Measurements from ENCODE around the gene CDH12. TPM values are rescaled to one million over a fixed set of nuclear protein-coding genes. Genes with fewer than 3 reads are reported as not detected.

The CDH12 gene
- total RNA-seq, 5 donors from 2014 or later (not counting 1 experiment from before 2014, with no cell fraction given): not detected

- H3K36me3 Mint-ChIP-seq: no peaks in the 10 kb centered on the region
- no peaks in the 10 kb centered on the region for H3K4me1 ChIP-seq (ENCODE audit: control insufficient read depth in 1 of 2, extremely low read depth in 1 of 2, insufficient read depth in 2 of 2, low read length in 2 of 2)
- ChIA-PET POLR2A (no interaction called here), CTCF (no interaction called here)
- no peak overlapping the region for H3K4me3 Mint-ChIP-seq
- no peak overlapping the region for H3K27ac ChIP-seq (ENCODE audit: low read length)
- H3K4me3 ChIP-seq (ENCODE audit: control insufficient read depth in 1 of 2, extremely low read depth in 1 of 2, low read length in 1 of 2): no peak overlapping the region
- no peak for ATAC-seq (replicated peaks in 1 of 4)
- H3K9me3 ChIP-seq: no peaks in the 10 kb centered on the region
- no peaks in the 10 kb centered on the region for H3K36me3 ChIP-seq (ENCODE audit: control insufficient read depth in 2 of 2, extremely low read depth in 1 of 2, insufficient read depth in 1 of 2, low read length in 1 of 2)
- no CpG with 5 or more reads among the region's 4 CpGs for WGBS (ENCODE audit: insufficient coverage)
- no peak for DNase-seq
- H3K4me1 Mint-ChIP-seq: no peaks in the 10 kb centered on the region
- peaks cover 8 to 16% (median 15%) of the 10 kb centered on the region in 3 donors for H3K9me3 Mint-ChIP-seq
- H3K27ac Mint-ChIP-seq: no peak overlapping the region
- no peaks in the 10 kb centered on the region for H3K27me3 Mint-ChIP-seq
- no peaks in the 10 kb centered on the region for H3K27me3 ChIP-seq (replicated peaks in 1 of 2; ENCODE audit: control insufficient read depth in 2 of 2, extremely low read depth in 1 of 2, insufficient read depth in 2 of 2, low read length in 1 of 2)
Measured at GRCh38 chr5:21802869-21803490, 1050.2 kb downstream of the CDH12 start.

DNA sequence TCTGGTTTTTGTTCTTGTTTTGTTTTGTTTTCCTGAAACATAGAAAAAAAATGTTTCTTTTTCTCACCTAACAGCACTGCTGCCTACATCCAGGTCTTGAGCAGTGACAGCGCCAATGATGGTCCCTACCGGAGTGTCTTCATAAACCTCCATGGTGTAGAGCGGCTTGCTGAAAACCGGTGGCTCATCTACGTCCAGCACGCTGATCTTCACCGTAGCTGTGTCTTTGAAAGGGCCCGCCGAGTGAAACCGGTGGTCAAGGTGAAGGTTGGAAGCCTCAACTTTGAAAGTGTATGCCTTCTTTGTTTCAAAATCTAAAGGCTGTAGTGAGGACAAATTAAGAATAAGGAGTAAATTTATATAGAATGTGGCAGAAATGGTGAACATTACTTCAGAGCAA lies 1051.0 kb downstream of the CDH12 start:
- POLR2A ChIA-PET: no interaction called here
- DNase-seq (no peak), ATAC-seq (replicated peaks in 1 of 4) (no peak)
- Mint-ChIP-seq H3K27me3 (no peaks in the 10 kb centered on the region), H3K9me3 (peaks cover 8 to 21% (median 18%) of the 10 kb centered on the region in 3 donors), H3K36me3 (no peaks in the 10 kb centered on the region), H3K4me1 (no peaks in the 10 kb centered on the region), H3K27ac (no peak overlapping the region), H3K4me3 (no peak overlapping the region)
- CTCF ChIA-PET: no interaction called here
- 99% methylated on average over 10 of the region's 10 CpGs for WGBS (ENCODE audit: insufficient coverage)
- Histone ChIP-seq H3K4me1 (ENCODE audit: control insufficient read depth in 1 of 2, extremely low read depth in 1 of 2, insufficient read depth in 2 of 2, low read length in 2 of 2) (no peaks in the 10 kb centered on the region), H3K36me3 (ENCODE audit: control insufficient read depth in 2 of 2, extremely low read depth in 1 of 2, insufficient read depth in 1 of 2, low read length in 1 of 2) (no peaks in the 10 kb centered on the region), H3K4me3 (ENCODE audit: control insufficient read depth in 1 of 2, extremely low read depth in 1 of 2, low read length in 1 of 2) (no peak overlapping the region), H3K27ac (ENCODE audit: low read length) (no peak overlapping the region), H3K27me3 (replicated peaks in 1 of 2; ENCODE audit: control insufficient read depth in 2 of 2, extremely low read depth in 1 of 2, insufficient read depth in 2 of 2, low read length in 1 of 2) (no peaks in the 10 kb centered on the region), H3K9me3 (no peaks in the 10 kb centered on the region)

- no peaks in the 10 kb centered on the region for H3K27me3 Mint-ChIP-seq
- DNase-seq (no peak), ATAC-seq (replicated peaks in 1 of 4) (no peak)
- no peak overlapping the region for H3K4me3 ChIP-seq (ENCODE audit: control insufficient read depth in 1 of 2, extremely low read depth in 1 of 2, low read length in 1 of 2)
- no peaks in the 10 kb centered on the region for H3K36me3 ChIP-seq (ENCODE audit: control insufficient read depth in 2 of 2, extremely low read depth in 1 of 2, insufficient read depth in 1 of 2, low read length in 1 of 2)
- no CpG with 5 or more reads among the region's 2 CpGs for WGBS (ENCODE audit: insufficient coverage)
- no peak overlapping the region for H3K27ac Mint-ChIP-seq
- ChIA-PET POLR2A (no interaction called here), CTCF (no interaction called here)
- no peaks in the 10 kb centered on the region for H3K27me3 ChIP-seq (replicated peaks in 1 of 2; ENCODE audit: control insufficient read depth in 2 of 2, extremely low read depth in 1 of 2, insufficient read depth in 2 of 2, low read length in 1 of 2)
- peaks cover 9 to 16% (median 12%) of the 10 kb centered on the region in 3 donors for H3K9me3 Mint-ChIP-seq
- H3K36me3 Mint-ChIP-seq: no peaks in the 10 kb centered on the region
- no peaks in the 10 kb centered on the region for H3K4me1 ChIP-seq (ENCODE audit: control insufficient read depth in 1 of 2, extremely low read depth in 1 of 2, insufficient read depth in 2 of 2, low read length in 2 of 2)
- H3K4me3 Mint-ChIP-seq: no peak overlapping the region
- H3K9me3 ChIP-seq: no peaks in the 10 kb centered on the region
- no peak overlapping the region for H3K27ac ChIP-seq (ENCODE audit: low read length)
- H3K4me1 Mint-ChIP-seq: no peaks in the 10 kb centered on the region
Measured at GRCh38 chr5:21792748-21793147, 1060.4 kb downstream of the CDH12 start.

- no peaks in the 10 kb centered on the region for H3K4me1 Mint-ChIP-seq
- Histone ChIP-seq H3K4me3 (ENCODE audit: control insufficient read depth in 1 of 2, extremely low read depth in 1 of 2, low read length in 1 of 2) (no peak overlapping the region), H3K9me3 (no peaks in the 10 kb centered on the region), H3K4me1 (ENCODE audit: control insufficient read depth in 1 of 2, extremely low read depth in 1 of 2, insufficient read depth in 2 of 2, low read length in 2 of 2) (no peaks in the 10 kb centered on the region), H3K27ac (ENCODE audit: low read length) (no peak overlapping the region), H3K27me3 (replicated peaks in 1 of 2; ENCODE audit: control insufficient read depth in 2 of 2, extremely low read depth in 1 of 2, insufficient read depth in 2 of 2, low read length in 1 of 2) (no peaks in the 10 kb centered on the region), H3K36me3 (ENCODE audit: control insufficient read depth in 2 of 2, extremely low read depth in 1 of 2, insufficient read depth in 1 of 2, low read length in 1 of 2) (no peaks in the 10 kb centered on the region)
- no CpG with 5 or more reads among the region's 2 CpGs for WGBS (ENCODE audit: insufficient coverage)
- H3K27me3 Mint-ChIP-seq: no peaks in the 10 kb centered on the region
- peaks cover 7 to 17% (median 14%) of the 10 kb centered on the region in 3 donors for H3K9me3 Mint-ChIP-seq
- no peaks in the 10 kb centered on the region for H3K36me3 Mint-ChIP-seq
- no peak overlapping the region for H3K27ac Mint-ChIP-seq
- no peak overlapping the region for H3K4me3 Mint-ChIP-seq
- no peak for DNase-seq
- ATAC-seq (replicated peaks in 1 of 4): no peak
- ChIA-PET POLR2A (no interaction called here), CTCF (no interaction called here)
Measured at GRCh38 chr5:21791304-21791703, 1061.8 kb downstream of the CDH12 start.

DNA sequence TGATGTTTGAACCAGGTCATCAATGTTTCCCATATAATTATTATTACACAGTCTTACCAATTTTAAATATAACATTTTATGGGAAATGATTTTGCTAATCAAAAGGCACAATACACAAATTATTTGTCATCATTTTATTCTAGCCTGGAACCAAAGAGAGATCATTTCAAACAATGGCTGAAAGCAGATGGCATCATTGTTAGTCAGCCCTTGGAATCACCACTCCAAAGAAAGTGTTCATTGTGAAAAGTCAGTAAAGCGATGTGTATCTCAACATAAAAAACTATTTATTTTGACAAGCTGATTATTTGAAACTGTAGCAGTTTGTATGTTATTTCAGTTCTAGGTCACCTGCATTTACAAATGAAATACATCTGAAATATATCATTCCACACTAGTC lies 1068.7 kb downstream of the CDH12 start:
- H3K4me3 ChIP-seq (ENCODE audit: control insufficient read depth in 1 of 2, extremely low read depth in 1 of 2, low read length in 1 of 2): no peak overlapping the region
- no peaks in the 10 kb centered on the region for H3K36me3 ChIP-seq (ENCODE audit: control insufficient read depth in 2 of 2, extremely low read depth in 1 of 2, insufficient read depth in 1 of 2, low read length in 1 of 2)
- no CpG with 5 or more reads among the region's 1 CpG for WGBS (ENCODE audit: insufficient coverage)
- H3K9me3 ChIP-seq: no peaks in the 10 kb centered on the region
- DNase-seq (no peak), ATAC-seq (replicated peaks in 1 of 4) (no peak)
- Mint-ChIP-seq H3K9me3 (peaks cover 11 to 16% (median 15%) of the 10 kb centered on the region in 3 donors), H3K27ac (no peak overlapping the region), H3K27me3 (no peaks in the 10 kb centered on the region), H3K4me3 (no peak overlapping the region), H3K36me3 (no peaks in the 10 kb centered on the region), H3K4me1 (no peaks in the 10 kb centered on the region)
- POLR2A ChIA-PET: no interaction called here
- no peak overlapping the region for H3K27ac ChIP-seq (ENCODE audit: low read length)
- H3K4me1 ChIP-seq (ENCODE audit: control insufficient read depth in 1 of 2, extremely low read depth in 1 of 2, insufficient read depth in 2 of 2, low read length in 2 of 2): no peaks in the 10 kb centered on the region
- CTCF ChIA-PET: no interaction called here
- no peaks in the 10 kb centered on the region for H3K27me3 ChIP-seq (replicated peaks in 1 of 2; ENCODE audit: control insufficient read depth in 2 of 2, extremely low read depth in 1 of 2, insufficient read depth in 2 of 2, low read length in 1 of 2)

DNA sequence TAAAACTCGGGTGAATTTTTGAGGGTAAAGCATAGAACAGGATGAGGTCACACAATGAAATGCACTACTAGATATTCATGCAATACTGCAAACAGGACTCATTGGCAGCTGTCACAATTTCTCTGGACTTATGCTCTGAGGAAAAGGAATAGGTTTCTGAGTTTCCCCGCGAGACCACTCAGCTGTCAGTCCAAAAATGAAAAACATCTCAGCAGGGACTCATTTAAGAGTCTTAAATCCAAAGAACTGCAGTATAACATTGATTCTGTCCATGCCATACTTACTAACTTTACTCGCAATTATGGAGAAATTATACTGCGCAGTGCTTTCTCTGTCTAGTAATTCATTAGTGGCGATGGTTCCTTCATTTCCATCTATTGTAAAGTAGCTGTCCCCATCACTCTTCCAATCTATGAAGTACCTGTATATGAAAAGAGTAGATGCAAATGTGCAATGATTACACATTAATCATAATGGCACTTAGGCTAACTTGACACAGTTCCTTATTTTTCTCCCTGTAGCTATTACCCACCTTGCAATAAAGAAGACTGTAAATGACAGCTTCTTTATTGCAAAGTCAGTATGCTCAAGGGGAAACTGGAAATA lies 1070.0 kb downstream of the CDH12 start:
- Mint-ChIP-seq H3K4me1 (no peaks in the 10 kb centered on the region), H3K36me3 (no peaks in the 10 kb centered on the region), H3K27ac (no peak overlapping the region), H3K4me3 (no peak overlapping the region), H3K9me3 (peaks cover 11 to 16% (median 14%) of the 10 kb centered on the region in 3 donors), H3K27me3 (no peaks in the 10 kb centered on the region)
- CTCF ChIA-PET: no interaction called here
- no peaks in the 10 kb centered on the region for H3K4me1 ChIP-seq (ENCODE audit: control insufficient read depth in 1 of 2, extremely low read depth in 1 of 2, insufficient read depth in 2 of 2, low read length in 2 of 2)
- POLR2A ChIA-PET: no interaction called here
- H3K4me3 ChIP-seq (ENCODE audit: control insufficient read depth in 1 of 2, extremely low read depth in 1 of 2, low read length in 1 of 2): no peak overlapping the region
- no peaks in the 10 kb centered on the region for H3K27me3 ChIP-seq (replicated peaks in 1 of 2; ENCODE audit: control insufficient read depth in 2 of 2, extremely low read depth in 1 of 2, insufficient read depth in 2 of 2, low read length in 1 of 2)
- DNase-seq (no peak), ATAC-seq (replicated peaks in 1 of 4) (no peak)
- H3K36me3 ChIP-seq (ENCODE audit: control insufficient read depth in 2 of 2, extremely low read depth in 1 of 2, insufficient read depth in 1 of 2, low read length in 1 of 2): no peaks in the 10 kb centered on the region
- whole genome bisulfite sequencing (ENCODE audit: insufficient coverage): no CpG with 5 or more reads among the region's 6 CpGs
- no peaks in the 10 kb centered on the region for H3K9me3 ChIP-seq
- no peak overlapping the region for H3K27ac ChIP-seq (ENCODE audit: low read length)

Measured in T-cell (primary cell).